Liver (tissue), 9 donors: ENCODE measurements around the gene TFDP2. TPM values are rescaled to one million over a fixed set of nuclear protein-coding genes. Genes with fewer than 3 reads are reported as not detected.

ENCODE experiments used
- DNase-seq: peaks from one replicate; pipeline ENCODE4 v3.0.0-alpha.2; 2017; ENCODE audit warnings: low spot score
- H3K27ac ChIP-seq, 2 donors: one replicate each; pipeline ENCODE4 v1.7.0; 2013; ENCODE audit warnings: inconsistent platforms in 2 of 2, low read length in 2 of 2, control low read depth in 1 of 2, low read depth in 1 of 2, mild to moderate bottlenecking in 1 of 2
- H3K27me3 ChIP-seq, 4 donors: one replicate each; pipeline versions ENCODE4 v1.6.1 to v1.7.0; 2013; ENCODE audit warnings: low read length in 3 of 4, inconsistent platforms in 1 of 4, mild to moderate bottlenecking in 1 of 4, moderate library complexity in 1 of 4; ENCODE audit not compliant: control insufficient read depth in 4 of 4, insufficient read depth in 4 of 4
- H3K36me3 ChIP-seq, 4 donors: one replicate each; pipeline versions ENCODE4 v1.6.1 to v1.7.0; 2013; ENCODE audit warnings: low read length in 3 of 4, mild to moderate bottlenecking in 3 of 4, low read depth in 1 of 4, moderate library complexity in 1 of 4; ENCODE audit not compliant: control insufficient read depth in 4 of 4, insufficient read depth in 3 of 4
- H3K4me1 ChIP-seq, 4 donors: one replicate each; pipeline versions ENCODE4 v1.6.1 to v1.7.0; 2013; ENCODE audit warnings: low read length in 3 of 4, mild to moderate bottlenecking in 3 of 4, moderate library complexity in 1 of 4; ENCODE audit not compliant: control insufficient read depth in 4 of 4, insufficient read depth in 4 of 4
- H3K4me3 ChIP-seq, 3 donors: one replicate each; pipeline versions ENCODE4 v1.6.1 to v1.7.0; 2013; ENCODE audit warnings: low read length in 3 of 3, control low read depth in 1 of 3, low read depth in 1 of 3, mild to moderate bottlenecking in 1 of 3
- H3K9ac ChIP-seq, 2 donors: one replicate each; pipeline ENCODE4 v1.7.0; 2013; ENCODE audit warnings: low read length in 2 of 2, mild to moderate bottlenecking in 2 of 2, moderate library complexity in 2 of 2, control low read depth in 1 of 2, low read depth in 1 of 2
- H3K9me3 ChIP-seq, 4 donors: one replicate each; pipeline versions ENCODE4 v1.6.1 to v1.7.0; 2013; ENCODE audit warnings: low read length in 3 of 4; ENCODE audit not compliant: control insufficient read depth in 4 of 4
- ATF3 ChIP-seq: IDR thresholded peaks from 2 replicates; pipeline ENCODE4 v1.6.1; 2016; ENCODE audit warnings: antibody characterized with exemption
- EGR1 ChIP-seq, 2 donors: IDR thresholded peaks; 2 replicates each; pipeline ENCODE4 v1.6.1; 2016 to 2018; ENCODE audit warnings: antibody characterized with exemption in 2 of 2, low read depth in 2 of 2
- FOXA1 ChIP-seq: IDR thresholded peaks from 2 replicates; pipeline ENCODE4 v1.6.1; 2016; ENCODE audit warnings: antibody characterized with exemption
- FOXA2 ChIP-seq: IDR thresholded peaks from 2 replicates; pipeline ENCODE4 v1.6.1; 2016; ENCODE audit warnings: antibody characterized with exemption
- GABPA ChIP-seq, 2 donors: IDR thresholded peaks in 1 of 2; conservative IDR thresholded peaks in 1 of 2; 2 replicates each; pipeline ENCODE4 v1.6.1; 2016; ENCODE audit warnings: antibody characterized with exemption in 2 of 2, mild to moderate bottlenecking in 1 of 2, moderate library complexity in 1 of 2
- HNF4A ChIP-seq, 2 donors: conservative IDR thresholded peaks; 2 replicates each; pipeline ENCODE4 v1.6.1; 2016; ENCODE audit warnings: antibody characterized with exemption in 2 of 2, mild to moderate bottlenecking in 2 of 2
- HNF4G ChIP-seq: IDR thresholded peaks from 2 replicates; pipeline ENCODE4 v1.6.1; 2016; ENCODE audit warnings: antibody characterized with exemption
- JUND ChIP-seq, 2 donors: IDR thresholded peaks; 2 replicates each; pipeline ENCODE4 v1.6.1; 2016; ENCODE audit warnings: antibody characterized with exemption in 2 of 2
- NR2F2 ChIP-seq: IDR thresholded peaks from 2 replicates; pipeline ENCODE4 v1.6.1; 2016; ENCODE audit warnings: antibody characterized with exemption
- RAD21 ChIP-seq, 2 donors: IDR thresholded peaks; 2 replicates each; pipeline ENCODE4 v1.6.1; 2016; ENCODE audit warnings: antibody characterized with exemption in 2 of 2, mild to moderate bottlenecking in 2 of 2
- REST ChIP-seq: IDR thresholded peaks from 2 replicates; pipeline ENCODE4 v1.6.1; 2016; ENCODE audit warnings: antibody characterized with exemption, mild to moderate bottlenecking
- RXRA ChIP-seq, 2 donors: IDR thresholded peaks; 2 replicates each; pipeline ENCODE4 v1.6.1; 2017 to 2018; ENCODE audit warnings: antibody characterized with exemption in 2 of 2, mild to moderate bottlenecking in 1 of 2
- SP1 ChIP-seq: IDR thresholded peaks from 2 replicates; pipeline ENCODE4 v1.6.1; 2018; ENCODE audit warnings: antibody characterized with exemption, mild to moderate bottlenecking
- TAF1 ChIP-seq: conservative IDR thresholded peaks from 2 replicates; pipeline ENCODE4 v1.6.1; 2016; ENCODE audit warnings: antibody characterized with exemption, mild to moderate bottlenecking
- YY1 ChIP-seq: IDR thresholded peaks from 2 replicates; pipeline ENCODE4 v1.6.1; 2016; ENCODE audit warnings: antibody characterized with exemption, mild to moderate bottlenecking
- ZBTB33 ChIP-seq: IDR thresholded peaks from 2 replicates; pipeline ENCODE4 v1.6.1; 2016; ENCODE audit warnings: antibody characterized with exemption
- WGBS: extraction: QIAGEN DNeasy Blood & Tissue Kit; methylation state at CpG from one replicate; pipeline ENCODE4 v1.1.7; 2013; 5-methylcytosine and 5-hydroxymethylcytosine counted together
- polyA plus RNA-seq, 2 donors: library from polyadenylated mRNA; stranded (reverse) in 1 of 2; unstranded in 1 of 2; fragments of 200-250 nt in 1 of 2; fragments of >200 nt in 1 of 2; fragmentation: Nextera tagmentation in 1 of 2; extraction: Ambion mirVana in 1 of 2; gene quantifications; one replicate each; pipeline versions ENCODE4 v1.2.1 to v1.2.3, GENCODE V29; 2013 to 2015
- total RNA-seq, 2 donors: library from RNA; depleted of rRNA; stranded (reverse); fragments of >200 nt; gene quantifications; one replicate each; pipeline ENCODE4 v1.2.3, GENCODE V29; 2014
- TF ChIP-seq, protein P1 (sequence below): fragments of 150-350 bp; IDR thresholded peaks from 2 replicates; pipeline ENCODE4 v1.5.1; 2017; ENCODE audit warnings: improper control_type of control experiment, low read depth, low read length; ENCODE audit not compliant: missing input control
- TF ChIP-seq, protein P2 (sequence below): IDR thresholded peaks from 2 replicates; pipeline ENCODE4 v1.6.1; 2016; ENCODE audit warnings: antibody characterized with exemption
- donor health status: healthy.
- donor health status: healthy.
- donor health status: healthy.
- donor health status: healthy.
- donor health status: healthy.

The TFDP2 gene
- total and polyA plus RNA-seq, 4 donors: 8.0 to 52.0 (median 29.7) TPM

DNA sequence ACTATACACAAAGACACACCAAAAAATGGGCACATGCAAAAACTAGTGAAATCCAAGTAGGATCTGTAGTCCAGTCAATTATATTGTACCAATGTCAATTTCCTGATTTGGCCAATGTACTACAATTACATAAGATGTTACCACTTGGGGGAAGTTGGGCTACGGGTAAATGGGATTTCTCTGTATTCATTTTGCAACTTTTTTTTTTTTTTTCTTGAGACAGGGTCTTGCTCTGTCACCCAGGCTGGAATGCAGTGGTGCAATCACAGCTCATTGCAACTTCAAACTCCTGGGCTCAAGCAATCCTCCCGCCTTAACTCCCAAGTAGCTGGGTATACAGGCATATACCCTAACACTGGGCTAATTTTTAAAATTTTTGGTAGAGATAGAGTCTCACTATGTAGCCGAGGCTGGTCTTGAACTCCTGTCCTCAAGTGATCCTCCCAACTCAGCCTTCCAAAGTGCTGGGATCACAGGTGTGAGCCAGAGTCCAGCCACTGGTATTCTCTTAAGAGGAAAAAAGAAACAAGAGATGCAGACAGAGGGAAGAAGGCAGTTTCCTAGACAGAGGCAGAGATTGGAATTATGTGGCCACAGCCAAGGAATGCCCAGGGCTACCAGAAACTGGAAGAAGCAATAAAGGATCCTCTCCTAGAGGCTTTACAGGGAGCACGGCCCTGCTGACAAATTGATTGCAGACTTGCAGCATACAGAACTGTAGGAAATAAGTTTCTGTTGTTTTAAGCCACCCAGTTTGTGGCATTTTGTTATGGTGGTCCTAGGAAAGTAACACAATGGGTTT, 33.3 kb downstream of the TFDP2 start:
- H3K4me1 ChIP-seq: no peaks in the 10 kb centered on the region
- no peaks in the 10 kb centered on the region for H3K9me3 ChIP-seq
- H3K36me3 ChIP-seq: peaks cover 0 to 3% (median 0%) of the 10 kb centered on the region in 4 donors
- no peak for TF ChIP-seq RXRA (IDR thresholded peaks at IDR 0.05)
- no peak for TF ChIP-seq HNF4A (conservative IDR thresholded peaks at IDR 0.05)
- TF ChIP-seq, protein P1, sequence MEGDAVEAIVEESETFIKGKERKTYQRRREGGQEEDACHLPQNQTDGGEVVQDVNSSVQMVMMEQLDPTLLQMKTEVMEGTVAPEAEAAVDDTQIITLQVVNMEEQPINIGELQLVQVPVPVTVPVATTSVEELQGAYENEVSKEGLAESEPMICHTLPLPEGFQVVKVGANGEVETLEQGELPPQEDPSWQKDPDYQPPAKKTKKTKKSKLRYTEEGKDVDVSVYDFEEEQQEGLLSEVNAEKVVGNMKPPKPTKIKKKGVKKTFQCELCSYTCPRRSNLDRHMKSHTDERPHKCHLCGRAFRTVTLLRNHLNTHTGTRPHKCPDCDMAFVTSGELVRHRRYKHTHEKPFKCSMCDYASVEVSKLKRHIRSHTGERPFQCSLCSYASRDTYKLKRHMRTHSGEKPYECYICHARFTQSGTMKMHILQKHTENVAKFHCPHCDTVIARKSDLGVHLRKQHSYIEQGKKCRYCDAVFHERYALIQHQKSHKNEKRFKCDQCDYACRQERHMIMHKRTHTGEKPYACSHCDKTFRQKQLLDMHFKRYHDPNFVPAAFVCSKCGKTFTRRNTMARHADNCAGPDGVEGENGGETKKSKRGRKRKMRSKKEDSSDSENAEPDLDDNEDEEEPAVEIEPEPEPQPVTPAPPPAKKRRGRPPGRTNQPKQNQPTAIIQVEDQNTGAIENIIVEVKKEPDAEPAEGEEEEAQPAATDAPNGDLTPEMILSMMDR: no peak
- TF ChIP-seq JUND (IDR thresholded peaks at IDR 0.05): no peak
- TF ChIP-seq ZBTB33: no peak
- no peak for TF ChIP-seq GABPA (IDR thresholded peaks at IDR 0.05 in 1 of 2, conservative IDR thresholded peaks at IDR 0.05 in 1 of 2)
- no peak for TF ChIP-seq ATF3
- TF ChIP-seq NR2F2: no peak
- no peak for TF ChIP-seq FOXA2
- TF ChIP-seq REST: no peak
- no peak for TF ChIP-seq FOXA1
- no peak for TF ChIP-seq TAF1
- no peak for TF ChIP-seq RAD21 (IDR thresholded peaks at IDR 0.05)
- no peak for TF ChIP-seq YY1
- TF ChIP-seq EGR1 (IDR thresholded peaks at IDR 0.05; ENCODE audit: low read depth in 2 of 2): no peak
- TF ChIP-seq SP1: no peak
- TF ChIP-seq, protein P2, sequence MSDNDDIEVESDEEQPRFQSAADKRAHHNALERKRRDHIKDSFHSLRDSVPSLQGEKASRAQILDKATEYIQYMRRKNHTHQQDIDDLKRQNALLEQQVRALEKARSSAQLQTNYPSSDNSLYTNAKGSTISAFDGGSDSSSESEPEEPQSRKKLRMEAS: no peak
- TF ChIP-seq HNF4G: no peak
- no peak overlapping the region for H3K27ac ChIP-seq
- no peak overlapping the region for H3K9ac ChIP-seq
- no peaks in the 10 kb centered on the region for H3K27me3 ChIP-seq
- WGBS: 94% methylated on average over 4 of the region's 4 CpGs
- H3K4me3 ChIP-seq: no peak overlapping the region
- no peak for DNase-seq
